Liver (tissue), 9 donors: ENCODE results near the gene IL1RAPL1. TPM values are rescaled to one million over a fixed set of nuclear protein-coding genes. Genes with fewer than 3 reads are reported as not detected.

Experiments used
- DNase-seq: peaks from one replicate; pipeline ENCODE4 v3.0.0-alpha.2; 2017; ENCODE audit warnings: low spot score
- H3K27ac ChIP-seq, 2 donors: one replicate each; pipeline ENCODE4 v1.7.0; 2013; ENCODE audit warnings: inconsistent platforms in 2 of 2, low read length in 2 of 2, control low read depth in 1 of 2, low read depth in 1 of 2, mild to moderate bottlenecking in 1 of 2
- H3K27me3 ChIP-seq, 4 donors: one replicate each; pipeline versions ENCODE4 v1.6.1 to v1.7.0; 2013; ENCODE audit warnings: low read length in 3 of 4, inconsistent platforms in 1 of 4, mild to moderate bottlenecking in 1 of 4, moderate library complexity in 1 of 4; ENCODE audit not compliant: control insufficient read depth in 4 of 4, insufficient read depth in 4 of 4
- H3K36me3 ChIP-seq, 4 donors: one replicate each; pipeline versions ENCODE4 v1.6.1 to v1.7.0; 2013; ENCODE audit warnings: low read length in 3 of 4, mild to moderate bottlenecking in 3 of 4, low read depth in 1 of 4, moderate library complexity in 1 of 4; ENCODE audit not compliant: control insufficient read depth in 4 of 4, insufficient read depth in 3 of 4
- H3K4me1 ChIP-seq, 4 donors: one replicate each; pipeline versions ENCODE4 v1.6.1 to v1.7.0; 2013; ENCODE audit warnings: low read length in 3 of 4, mild to moderate bottlenecking in 3 of 4, moderate library complexity in 1 of 4; ENCODE audit not compliant: control insufficient read depth in 4 of 4, insufficient read depth in 4 of 4
- H3K4me3 ChIP-seq, 3 donors: one replicate each; pipeline versions ENCODE4 v1.6.1 to v1.7.0; 2013; ENCODE audit warnings: low read length in 3 of 3, control low read depth in 1 of 3, low read depth in 1 of 3, mild to moderate bottlenecking in 1 of 3
- H3K9ac ChIP-seq, 2 donors: one replicate each; pipeline ENCODE4 v1.7.0; 2013; ENCODE audit warnings: low read length in 2 of 2, mild to moderate bottlenecking in 2 of 2, moderate library complexity in 2 of 2, control low read depth in 1 of 2, low read depth in 1 of 2
- H3K9me3 ChIP-seq, 4 donors: one replicate each; pipeline versions ENCODE4 v1.6.1 to v1.7.0; 2013; ENCODE audit warnings: low read length in 3 of 4; ENCODE audit not compliant: control insufficient read depth in 4 of 4
- EGR1 ChIP-seq, 2 donors: IDR thresholded peaks; 2 replicates each; pipeline ENCODE4 v1.6.1; 2016 to 2018; ENCODE audit warnings: antibody characterized with exemption in 2 of 2, low read depth in 2 of 2
- FOXA1 ChIP-seq: IDR thresholded peaks from 2 replicates; pipeline ENCODE4 v1.6.1; 2016; ENCODE audit warnings: antibody characterized with exemption
- FOXA2 ChIP-seq: IDR thresholded peaks from 2 replicates; pipeline ENCODE4 v1.6.1; 2016; ENCODE audit warnings: antibody characterized with exemption
- HNF4A ChIP-seq, 2 donors: conservative IDR thresholded peaks; 2 replicates each; pipeline ENCODE4 v1.6.1; 2016; ENCODE audit warnings: antibody characterized with exemption in 2 of 2, mild to moderate bottlenecking in 2 of 2
- HNF4G ChIP-seq: IDR thresholded peaks from 2 replicates; pipeline ENCODE4 v1.6.1; 2016; ENCODE audit warnings: antibody characterized with exemption
- JUND ChIP-seq, 2 donors: IDR thresholded peaks; 2 replicates each; pipeline ENCODE4 v1.6.1; 2016; ENCODE audit warnings: antibody characterized with exemption in 2 of 2
- NR2F2 ChIP-seq: IDR thresholded peaks from 2 replicates; pipeline ENCODE4 v1.6.1; 2016; ENCODE audit warnings: antibody characterized with exemption
- RAD21 ChIP-seq, 2 donors: IDR thresholded peaks; 2 replicates each; pipeline ENCODE4 v1.6.1; 2016; ENCODE audit warnings: antibody characterized with exemption in 2 of 2, mild to moderate bottlenecking in 2 of 2
- RXRA ChIP-seq, 2 donors: IDR thresholded peaks; 2 replicates each; pipeline ENCODE4 v1.6.1; 2017 to 2018; ENCODE audit warnings: antibody characterized with exemption in 2 of 2, mild to moderate bottlenecking in 1 of 2
- SP1 ChIP-seq: IDR thresholded peaks from 2 replicates; pipeline ENCODE4 v1.6.1; 2018; ENCODE audit warnings: antibody characterized with exemption, mild to moderate bottlenecking
- TAF1 ChIP-seq: conservative IDR thresholded peaks from 2 replicates; pipeline ENCODE4 v1.6.1; 2016; ENCODE audit warnings: antibody characterized with exemption, mild to moderate bottlenecking
- YY1 ChIP-seq: IDR thresholded peaks from 2 replicates; pipeline ENCODE4 v1.6.1; 2016; ENCODE audit warnings: antibody characterized with exemption, mild to moderate bottlenecking
- WGBS: extraction: QIAGEN DNeasy Blood & Tissue Kit; methylation state at CpG from one replicate; pipeline ENCODE4 v1.1.7; 2013; 5-methylcytosine and 5-hydroxymethylcytosine counted together
- polyA plus RNA-seq, 2 donors: library from polyadenylated mRNA; stranded (reverse) in 1 of 2; unstranded in 1 of 2; fragments of 200-250 nt in 1 of 2; fragments of >200 nt in 1 of 2; fragmentation: Nextera tagmentation in 1 of 2; extraction: Ambion mirVana in 1 of 2; gene quantifications; one replicate each; pipeline versions ENCODE4 v1.2.1 to v1.2.3, GENCODE V29; 2013 to 2015
- total RNA-seq, 2 donors: library from RNA; depleted of rRNA; stranded (reverse); fragments of >200 nt; gene quantifications; one replicate each; pipeline ENCODE4 v1.2.3, GENCODE V29; 2014
- TF ChIP-seq, protein P1 (sequence below): IDR thresholded peaks from 2 replicates; pipeline ENCODE4 v1.6.1; 2016; ENCODE audit warnings: antibody characterized with exemption, mild to moderate bottlenecking
- TF ChIP-seq, protein P2 (sequence below): IDR thresholded peaks from 2 replicates; pipeline ENCODE4 v1.6.1; 2016; ENCODE audit warnings: antibody characterized with exemption
- TF ChIP-seq, protein P3 (sequence below): fragments of 150-350 bp; IDR thresholded peaks from 2 replicates; pipeline ENCODE4 v1.5.1; 2017; ENCODE audit warnings: improper control_type of control experiment, low read depth, low read length; ENCODE audit not compliant: missing input control
- TF ChIP-seq, protein P4 (sequence below): IDR thresholded peaks from 2 replicates; pipeline ENCODE4 v1.6.1; 2016; ENCODE audit warnings: antibody characterized with exemption
- donor health status: healthy.
- donor health status: healthy.
- donor health status: healthy.
- donor health status: healthy.
- donor health status: healthy.

Gene IL1RAPL1
- total and polyA plus RNA-seq, 4 donors = 0.08 to 0.33 TPM; not detected in 2

DNA sequence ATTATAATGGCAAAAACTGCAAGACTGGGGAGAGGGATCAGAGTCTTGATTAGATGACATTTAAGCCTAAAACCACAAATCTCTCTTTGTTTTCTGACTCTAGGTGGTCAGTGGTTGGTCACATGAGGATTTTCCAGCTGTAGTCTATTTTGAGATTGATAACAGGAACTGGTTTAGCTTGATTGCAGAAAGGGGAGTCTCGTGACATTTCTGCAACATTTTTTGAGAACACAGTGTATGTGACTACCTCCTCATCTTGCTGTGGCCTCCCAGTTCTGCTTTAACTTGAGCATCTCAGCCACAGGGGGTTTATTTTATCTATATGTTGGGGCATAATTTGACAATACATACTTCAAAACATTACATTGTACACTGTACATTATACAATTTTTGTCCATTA, 901.7 kb downstream of the IL1RAPL1 start:
- H3K36me3 ChIP-seq = no peaks in the 10 kb centered on the region
- TF ChIP-seq EGR1 (IDR thresholded peaks at IDR 0.05; ENCODE audit: low read depth in 2 of 2) (no peak), NR2F2 (no peak), SP1 (no peak), YY1 (no peak), HNF4G (no peak)
- TF ChIP-seq, protein P1, sequence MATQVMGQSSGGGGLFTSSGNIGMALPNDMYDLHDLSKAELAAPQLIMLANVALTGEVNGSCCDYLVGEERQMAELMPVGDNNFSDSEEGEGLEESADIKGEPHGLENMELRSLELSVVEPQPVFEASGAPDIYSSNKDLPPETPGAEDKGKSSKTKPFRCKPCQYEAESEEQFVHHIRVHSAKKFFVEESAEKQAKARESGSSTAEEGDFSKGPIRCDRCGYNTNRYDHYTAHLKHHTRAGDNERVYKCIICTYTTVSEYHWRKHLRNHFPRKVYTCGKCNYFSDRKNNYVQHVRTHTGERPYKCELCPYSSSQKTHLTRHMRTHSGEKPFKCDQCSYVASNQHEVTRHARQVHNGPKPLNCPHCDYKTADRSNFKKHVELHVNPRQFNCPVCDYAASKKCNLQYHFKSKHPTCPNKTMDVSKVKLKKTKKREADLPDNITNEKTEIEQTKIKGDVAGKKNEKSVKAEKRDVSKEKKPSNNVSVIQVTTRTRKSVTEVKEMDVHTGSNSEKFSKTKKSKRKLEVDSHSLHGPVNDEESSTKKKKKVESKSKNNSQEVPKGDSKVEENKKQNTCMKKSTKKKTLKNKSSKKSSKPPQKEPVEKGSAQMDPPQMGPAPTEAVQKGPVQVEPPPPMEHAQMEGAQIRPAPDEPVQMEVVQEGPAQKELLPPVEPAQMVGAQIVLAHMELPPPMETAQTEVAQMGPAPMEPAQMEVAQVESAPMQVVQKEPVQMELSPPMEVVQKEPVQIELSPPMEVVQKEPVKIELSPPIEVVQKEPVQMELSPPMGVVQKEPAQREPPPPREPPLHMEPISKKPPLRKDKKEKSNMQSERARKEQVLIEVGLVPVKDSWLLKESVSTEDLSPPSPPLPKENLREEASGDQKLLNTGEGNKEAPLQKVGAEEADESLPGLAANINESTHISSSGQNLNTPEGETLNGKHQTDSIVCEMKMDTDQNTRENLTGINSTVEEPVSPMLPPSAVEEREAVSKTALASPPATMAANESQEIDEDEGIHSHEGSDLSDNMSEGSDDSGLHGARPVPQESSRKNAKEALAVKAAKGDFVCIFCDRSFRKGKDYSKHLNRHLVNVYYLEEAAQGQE = no peak
- TF ChIP-seq, protein P2, sequence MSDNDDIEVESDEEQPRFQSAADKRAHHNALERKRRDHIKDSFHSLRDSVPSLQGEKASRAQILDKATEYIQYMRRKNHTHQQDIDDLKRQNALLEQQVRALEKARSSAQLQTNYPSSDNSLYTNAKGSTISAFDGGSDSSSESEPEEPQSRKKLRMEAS = no peak
- TF ChIP-seq, protein P3, sequence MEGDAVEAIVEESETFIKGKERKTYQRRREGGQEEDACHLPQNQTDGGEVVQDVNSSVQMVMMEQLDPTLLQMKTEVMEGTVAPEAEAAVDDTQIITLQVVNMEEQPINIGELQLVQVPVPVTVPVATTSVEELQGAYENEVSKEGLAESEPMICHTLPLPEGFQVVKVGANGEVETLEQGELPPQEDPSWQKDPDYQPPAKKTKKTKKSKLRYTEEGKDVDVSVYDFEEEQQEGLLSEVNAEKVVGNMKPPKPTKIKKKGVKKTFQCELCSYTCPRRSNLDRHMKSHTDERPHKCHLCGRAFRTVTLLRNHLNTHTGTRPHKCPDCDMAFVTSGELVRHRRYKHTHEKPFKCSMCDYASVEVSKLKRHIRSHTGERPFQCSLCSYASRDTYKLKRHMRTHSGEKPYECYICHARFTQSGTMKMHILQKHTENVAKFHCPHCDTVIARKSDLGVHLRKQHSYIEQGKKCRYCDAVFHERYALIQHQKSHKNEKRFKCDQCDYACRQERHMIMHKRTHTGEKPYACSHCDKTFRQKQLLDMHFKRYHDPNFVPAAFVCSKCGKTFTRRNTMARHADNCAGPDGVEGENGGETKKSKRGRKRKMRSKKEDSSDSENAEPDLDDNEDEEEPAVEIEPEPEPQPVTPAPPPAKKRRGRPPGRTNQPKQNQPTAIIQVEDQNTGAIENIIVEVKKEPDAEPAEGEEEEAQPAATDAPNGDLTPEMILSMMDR = no peak
- H3K9ac ChIP-seq = no peak overlapping the region
- no peak overlapping the region for H3K4me3 ChIP-seq
- no peaks in the 10 kb centered on the region for H3K4me1 ChIP-seq
- no peak for DNase-seq
- WGBS = 64% methylated on average over 1 of the region's 1 CpG
- H3K9me3 ChIP-seq = no peaks in the 10 kb centered on the region
- H3K27ac ChIP-seq = no peak overlapping the region
- no peaks in the 10 kb centered on the region for H3K27me3 ChIP-seq

DNA sequence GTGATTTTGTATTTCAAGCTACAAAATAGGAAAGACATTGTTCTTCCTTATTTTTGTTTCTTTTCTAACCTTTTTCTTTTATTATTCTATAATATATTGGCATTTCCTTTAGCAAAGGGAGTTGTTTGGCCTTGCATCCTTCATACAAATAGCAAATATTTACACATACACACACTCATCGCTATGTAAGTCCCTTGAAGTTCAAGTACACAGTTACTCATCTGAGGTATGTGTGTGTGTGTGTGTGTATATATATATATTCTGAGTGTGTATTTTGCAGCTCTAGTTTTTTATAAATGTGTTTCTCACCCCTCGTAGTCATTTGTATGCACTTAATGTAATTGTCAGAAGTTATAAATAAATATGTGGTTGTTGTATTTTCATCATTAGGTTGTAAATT, 903.4 kb downstream of the IL1RAPL1 start:
- Histone ChIP-seq H3K9ac (no peak overlapping the region), H3K4me1 (no peaks in the 10 kb centered on the region), H3K27ac (no peak overlapping the region), H3K27me3 (no peaks in the 10 kb centered on the region), H3K9me3 (no peaks in the 10 kb centered on the region), H3K36me3 (no peaks in the 10 kb centered on the region), H3K4me3 (no peak overlapping the region)
- TF ChIP-seq, protein P1 = no peak
- TF ChIP-seq JUND (IDR thresholded peaks at IDR 0.05) (no peak), RXRA (IDR thresholded peaks at IDR 0.05) (no peak), HNF4A (conservative IDR thresholded peaks at IDR 0.05) (no peak), RAD21 (IDR thresholded peaks at IDR 0.05) (no peak), NR2F2 (no peak), EGR1 (IDR thresholded peaks at IDR 0.05; ENCODE audit: low read depth in 2 of 2) (no peak), SP1 (no peak), YY1 (no peak), TAF1 (no peak), HNF4G (no peak), FOXA1 (no peak), FOXA2 (no peak)
- TF ChIP-seq, protein P2 = no peak
- TF ChIP-seq, protein P4, sequence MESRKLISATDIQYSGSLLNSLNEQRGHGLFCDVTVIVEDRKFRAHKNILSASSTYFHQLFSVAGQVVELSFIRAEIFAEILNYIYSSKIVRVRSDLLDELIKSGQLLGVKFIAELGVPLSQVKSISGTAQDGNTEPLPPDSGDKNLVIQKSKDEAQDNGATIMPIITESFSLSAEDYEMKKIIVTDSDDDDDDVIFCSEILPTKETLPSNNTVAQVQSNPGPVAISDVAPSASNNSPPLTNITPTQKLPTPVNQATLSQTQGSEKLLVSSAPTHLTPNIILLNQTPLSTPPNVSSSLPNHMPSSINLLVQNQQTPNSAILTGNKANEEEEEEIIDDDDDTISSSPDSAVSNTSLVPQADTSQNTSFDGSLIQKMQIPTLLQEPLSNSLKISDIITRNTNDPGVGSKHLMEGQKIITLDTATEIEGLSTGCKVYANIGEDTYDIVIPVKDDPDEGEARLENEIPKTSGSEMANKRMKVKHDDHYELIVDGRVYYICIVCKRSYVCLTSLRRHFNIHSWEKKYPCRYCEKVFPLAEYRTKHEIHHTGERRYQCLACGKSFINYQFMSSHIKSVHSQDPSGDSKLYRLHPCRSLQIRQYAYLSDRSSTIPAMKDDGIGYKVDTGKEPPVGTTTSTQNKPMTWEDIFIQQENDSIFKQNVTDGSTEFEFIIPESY = no peak
- TF ChIP-seq, protein P3 = no peak
- DNase-seq = no peak
- WGBS = 84% methylated on average over 2 of the region's 2 CpGs
